GM21825 (cell line): ENCODE measurements around the gene THSD4.

ENCODE experiments used
- ATAC-seq: cut with Tn5 transposase; IDR thresholded peaks from one replicate; pipeline ENCODE4 v1.9.1; 2021; ENCODE audit warnings: mild to moderate bottlenecking, moderate library complexity; ENCODE audit not compliant: unreplicated experiment

Gene THSD4

DNA sequence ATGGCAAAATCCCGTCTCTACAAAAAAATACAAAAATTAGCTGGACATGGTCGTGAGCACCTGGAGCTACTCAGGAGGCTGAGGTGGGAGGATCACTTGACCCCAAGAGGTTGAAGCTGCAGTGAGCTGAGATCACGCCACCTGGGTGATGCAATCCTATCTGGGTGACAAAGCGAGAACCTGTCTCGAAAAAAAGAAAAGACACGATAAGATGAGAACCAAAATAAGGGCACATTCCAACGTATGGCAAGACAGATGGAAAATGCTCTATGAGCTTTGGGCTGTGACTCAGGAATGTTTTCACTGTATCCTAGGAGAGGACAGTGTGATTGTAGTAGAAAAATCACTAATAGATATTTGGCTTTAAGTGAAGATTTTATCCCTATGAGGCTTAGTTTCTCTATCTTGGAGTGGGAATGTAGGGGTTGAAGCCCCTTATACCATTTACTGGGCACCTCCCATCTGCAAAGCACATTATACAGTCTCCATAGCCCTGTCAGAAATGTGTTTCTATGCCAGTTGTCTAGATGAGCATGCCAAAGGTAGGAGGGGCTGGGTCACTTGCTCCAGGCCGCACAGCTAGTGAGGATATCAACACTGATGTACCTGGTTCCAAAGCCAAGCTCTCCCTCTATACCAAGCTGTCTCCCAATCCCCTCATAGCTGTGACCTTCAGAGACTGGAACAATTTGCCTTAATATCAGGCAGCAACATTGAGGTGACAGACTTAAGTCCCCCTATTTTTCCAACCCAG lies 641.5 kb downstream of the THSD4 start:
- no peak for ATAC-seq

DNA sequence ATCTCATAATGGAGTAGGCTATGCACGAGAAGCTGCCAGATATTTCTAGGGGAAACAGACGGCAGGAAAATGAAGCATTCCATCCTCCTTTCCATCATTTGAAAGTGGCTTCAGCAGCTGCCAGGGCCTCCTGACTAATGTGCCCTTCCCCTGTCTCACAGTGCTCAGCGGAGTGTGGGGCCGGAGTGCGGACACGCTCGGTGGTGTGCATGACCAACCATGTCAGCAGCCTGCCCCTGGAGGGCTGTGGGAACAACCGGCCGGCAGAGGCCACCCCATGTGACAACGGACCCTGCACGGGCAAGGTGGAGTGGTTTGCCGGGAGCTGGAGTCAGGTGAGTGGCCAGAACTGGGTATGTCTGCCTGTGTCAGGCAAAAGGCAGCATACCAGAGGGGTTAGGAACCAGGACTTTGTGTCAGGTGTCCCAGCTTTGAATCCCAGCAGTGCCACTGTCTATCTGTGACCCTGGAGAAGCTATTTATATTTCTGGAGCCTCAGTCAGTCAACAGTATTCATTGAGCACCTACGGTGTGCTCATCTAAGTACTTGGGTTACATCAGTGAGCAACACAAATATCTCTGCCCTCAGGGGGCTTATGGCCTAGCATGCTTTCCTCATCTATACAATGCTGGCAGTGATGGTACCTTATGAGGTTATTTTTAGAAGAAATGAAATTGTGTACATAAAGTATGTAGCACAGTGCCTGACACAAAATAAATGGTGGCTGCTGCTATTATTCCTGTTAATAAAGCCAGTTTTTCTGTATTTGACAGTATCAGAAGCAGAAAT lies 642.7 kb downstream of the THSD4 start:
- ATAC-seq, result no peak

DNA sequence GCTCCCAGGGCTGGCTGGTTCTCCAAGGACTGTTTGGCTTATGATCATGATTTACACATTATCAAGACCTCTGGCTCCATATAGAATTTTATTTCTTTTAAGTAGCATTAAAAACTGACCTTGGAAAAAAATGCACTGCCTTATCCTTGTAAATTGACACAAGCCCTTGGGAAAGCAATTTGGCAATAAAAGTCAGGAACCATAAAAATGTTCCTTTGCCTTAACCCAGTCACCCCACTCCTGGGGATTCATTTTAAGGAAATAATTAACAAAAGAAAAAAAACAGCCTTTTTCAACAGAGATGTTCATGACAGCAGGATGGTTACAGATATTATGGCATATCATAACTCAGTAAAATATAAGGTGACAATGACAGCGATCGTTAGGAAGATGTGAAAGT lies 643.4 kb downstream of the THSD4 start:
- ATAC-seq, result no peak

DNA sequence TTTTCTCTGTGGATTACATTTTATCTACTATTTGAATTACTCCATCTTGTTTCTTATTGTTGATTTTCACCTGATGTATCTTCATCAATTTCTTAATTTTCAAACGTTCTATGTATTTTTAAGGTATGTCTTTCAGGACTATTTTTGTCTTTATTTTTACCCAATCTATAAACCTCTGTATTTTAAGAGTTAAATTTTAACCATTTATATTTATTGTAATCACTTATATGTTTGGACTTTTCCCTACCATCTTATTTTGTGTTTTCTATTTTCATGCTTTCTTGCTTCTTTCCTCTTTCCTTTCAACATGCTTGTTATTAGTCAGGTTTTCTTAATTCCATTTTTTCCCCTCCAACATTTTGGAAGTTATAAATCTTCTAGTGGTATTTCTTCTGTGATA lies 645.6 kb downstream of the THSD4 start:
- ATAC-seq, result no peak

DNA sequence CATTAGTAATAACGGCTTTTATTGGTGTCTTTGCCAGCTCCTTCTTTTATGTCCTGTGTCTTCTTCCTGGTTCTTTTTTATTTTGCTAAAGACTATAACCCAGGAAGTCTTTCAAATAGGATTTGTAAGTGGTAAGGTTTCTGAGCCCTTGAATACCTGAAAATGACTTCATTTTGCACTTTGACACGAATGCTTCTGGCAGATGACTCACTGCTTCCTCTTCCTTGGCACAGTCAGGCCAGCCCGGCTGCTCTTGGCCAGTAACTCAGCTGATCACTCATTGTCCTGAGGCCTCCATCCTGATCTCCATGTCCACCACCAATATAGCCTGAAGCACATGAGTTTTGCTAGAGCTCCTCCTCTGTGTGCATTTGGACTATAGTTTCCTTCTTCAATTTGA lies 646.4 kb downstream of the THSD4 start:
- no peak for ATAC-seq

DNA sequence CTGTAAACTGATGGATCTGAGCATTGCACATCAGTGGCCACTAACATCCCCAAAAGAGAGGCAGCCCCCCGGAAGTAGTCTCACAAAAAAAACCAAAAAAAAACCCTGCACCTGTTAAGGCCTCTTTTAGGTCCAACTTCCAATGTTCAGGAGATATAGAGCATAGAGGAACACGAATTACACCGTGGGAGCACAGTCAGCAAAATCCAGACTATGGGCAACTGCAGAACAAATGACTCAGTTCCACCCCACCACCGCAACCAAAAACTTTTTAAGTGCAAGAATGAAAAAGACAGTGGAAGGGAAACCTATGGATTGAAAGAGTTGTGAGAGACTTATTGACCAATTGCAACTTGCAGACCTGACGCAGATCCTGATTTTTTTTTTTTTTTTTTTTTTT lies 652.9 kb downstream of the THSD4 start:
- no peak for ATAC-seq

DNA sequence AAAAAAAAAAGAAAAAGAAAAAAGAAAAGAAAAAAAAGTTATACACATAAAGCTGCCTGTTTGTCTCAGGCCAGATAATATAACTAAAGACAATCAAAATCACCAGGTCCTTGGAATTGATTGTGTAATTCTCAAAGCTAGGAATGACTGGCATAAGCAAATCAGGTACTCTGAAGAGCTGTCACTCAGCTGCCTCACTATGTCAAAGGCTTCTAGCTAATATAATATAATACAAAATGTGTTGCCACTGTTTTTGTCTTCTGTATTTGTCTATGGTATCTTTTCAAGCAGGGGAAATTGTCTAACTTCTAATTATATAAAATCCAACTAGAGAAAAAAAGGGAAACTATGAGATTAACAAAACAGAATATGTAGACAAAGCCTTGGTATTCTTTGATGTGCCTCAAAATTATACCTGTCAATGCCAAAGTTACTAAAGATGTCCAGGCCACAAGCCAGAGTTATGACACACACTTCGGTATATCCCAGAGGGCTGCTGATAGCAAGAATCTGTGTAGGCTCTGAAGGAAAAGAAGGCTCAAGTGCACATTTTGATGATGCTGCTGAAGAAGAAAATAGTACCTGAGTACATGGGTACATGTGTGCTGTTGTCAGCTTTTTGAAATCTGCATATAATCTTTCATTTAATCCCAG lies 658.1 kb downstream of the THSD4 start:
- no peak for ATAC-seq

DNA sequence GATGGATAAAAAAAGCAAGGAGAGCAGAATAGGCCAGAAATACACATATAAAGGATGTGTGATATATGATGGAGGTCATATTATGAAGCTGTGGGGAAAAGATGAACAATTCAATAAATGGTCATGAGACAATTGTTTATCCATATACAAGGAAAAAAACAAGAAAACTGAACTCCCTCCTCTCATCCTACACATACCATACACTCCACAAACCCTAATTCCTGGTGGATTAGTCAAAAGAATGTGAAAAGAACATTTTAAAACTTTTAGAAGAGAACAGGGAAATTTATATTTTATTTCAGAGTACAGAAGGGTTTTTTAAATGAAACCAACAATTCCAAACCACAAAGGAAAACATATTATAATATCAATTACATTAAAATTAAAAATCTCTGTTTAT lies 660.6 kb downstream of the THSD4 start:
- ATAC-seq, result no peak

DNA sequence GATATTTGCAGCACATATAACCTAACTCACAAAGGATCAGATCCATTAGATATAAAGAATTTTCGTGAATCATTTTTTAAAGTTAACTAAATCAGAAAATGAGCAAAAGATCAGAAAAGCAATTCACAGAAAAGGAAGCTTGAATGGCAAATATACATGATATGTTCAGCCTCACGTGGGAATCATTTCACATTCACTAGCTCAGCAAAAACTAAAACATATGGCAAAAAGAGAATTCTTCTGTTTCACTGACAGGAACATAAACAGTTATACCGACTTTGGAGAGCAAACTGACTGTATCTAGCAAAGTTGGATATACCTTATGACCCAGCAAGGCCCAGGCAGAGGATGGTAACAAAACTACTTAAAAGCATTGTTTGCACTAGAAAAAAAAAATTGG lies 661.0 kb downstream of the THSD4 start:
- ATAC-seq, result no peak

DNA sequence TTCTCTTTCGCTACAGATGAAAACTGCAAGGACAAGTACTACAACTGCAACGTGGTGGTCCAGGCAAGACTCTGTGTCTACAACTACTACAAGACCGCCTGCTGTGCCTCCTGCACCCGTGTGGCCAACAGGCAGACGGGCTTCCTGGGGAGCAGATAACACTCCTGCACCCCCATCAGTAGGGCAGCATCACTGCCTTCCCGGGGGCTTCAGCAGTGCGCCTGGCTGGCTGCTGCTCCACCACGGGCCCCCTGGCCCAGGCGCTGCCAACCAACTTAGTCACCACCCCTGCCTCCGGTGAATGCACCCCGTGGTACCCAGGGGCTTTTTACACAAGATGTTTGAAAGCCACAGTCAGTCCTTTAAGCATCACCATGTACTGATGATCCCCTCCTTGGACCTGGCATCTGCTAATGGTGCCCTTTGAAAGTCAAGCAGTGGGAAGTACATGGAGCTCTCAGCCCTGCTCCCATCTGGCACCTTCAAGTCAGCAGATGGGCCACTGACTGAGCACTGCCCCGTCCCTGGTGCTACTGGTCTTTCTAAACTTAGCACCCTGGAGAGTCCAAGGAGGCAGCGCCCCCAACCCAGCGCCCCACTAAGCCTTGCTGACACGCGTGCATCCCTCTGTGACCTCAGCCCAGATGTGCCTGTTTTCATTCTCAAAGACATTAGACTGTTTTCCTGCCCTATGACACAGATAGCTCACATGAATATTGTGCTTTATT lies 662.1 kb downstream of the THSD4 start:
- no peak for ATAC-seq

DNA sequence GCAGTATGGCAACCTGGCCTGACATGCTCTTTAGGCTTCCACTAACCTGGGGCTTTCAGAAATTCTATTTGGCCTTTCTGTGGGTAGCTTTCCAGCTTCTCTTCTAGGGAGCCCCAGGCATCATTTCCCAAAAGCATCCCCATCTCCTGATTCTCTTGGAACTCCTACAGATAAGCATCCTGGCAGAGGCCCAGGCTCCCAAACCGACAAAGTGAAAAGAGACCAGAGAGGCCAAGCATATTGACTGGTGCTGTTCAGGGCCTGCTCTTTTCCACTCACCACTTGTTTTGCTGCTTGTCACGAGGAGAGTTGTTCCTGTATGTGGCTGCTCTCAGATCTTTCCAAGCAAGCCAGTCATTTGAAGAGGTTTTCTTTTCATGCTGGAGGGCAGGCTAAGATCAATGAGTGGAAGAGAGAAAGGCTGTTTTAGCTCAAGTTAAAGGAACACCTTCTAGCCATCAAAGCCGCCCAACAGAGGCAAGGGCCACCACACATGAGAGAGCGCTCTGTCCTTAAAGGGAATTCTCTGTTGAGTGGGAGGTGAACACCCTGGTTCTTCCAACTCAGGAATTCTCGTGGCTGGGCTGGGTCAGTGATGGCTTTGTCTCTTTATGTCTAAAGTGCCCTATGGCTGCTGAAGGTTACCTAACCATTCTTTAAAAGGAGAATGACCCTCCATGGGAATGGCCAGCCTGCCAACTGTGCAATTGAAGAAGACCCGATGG lies 664.0 kb downstream of the THSD4 start:
- no peak for ATAC-seq

DNA sequence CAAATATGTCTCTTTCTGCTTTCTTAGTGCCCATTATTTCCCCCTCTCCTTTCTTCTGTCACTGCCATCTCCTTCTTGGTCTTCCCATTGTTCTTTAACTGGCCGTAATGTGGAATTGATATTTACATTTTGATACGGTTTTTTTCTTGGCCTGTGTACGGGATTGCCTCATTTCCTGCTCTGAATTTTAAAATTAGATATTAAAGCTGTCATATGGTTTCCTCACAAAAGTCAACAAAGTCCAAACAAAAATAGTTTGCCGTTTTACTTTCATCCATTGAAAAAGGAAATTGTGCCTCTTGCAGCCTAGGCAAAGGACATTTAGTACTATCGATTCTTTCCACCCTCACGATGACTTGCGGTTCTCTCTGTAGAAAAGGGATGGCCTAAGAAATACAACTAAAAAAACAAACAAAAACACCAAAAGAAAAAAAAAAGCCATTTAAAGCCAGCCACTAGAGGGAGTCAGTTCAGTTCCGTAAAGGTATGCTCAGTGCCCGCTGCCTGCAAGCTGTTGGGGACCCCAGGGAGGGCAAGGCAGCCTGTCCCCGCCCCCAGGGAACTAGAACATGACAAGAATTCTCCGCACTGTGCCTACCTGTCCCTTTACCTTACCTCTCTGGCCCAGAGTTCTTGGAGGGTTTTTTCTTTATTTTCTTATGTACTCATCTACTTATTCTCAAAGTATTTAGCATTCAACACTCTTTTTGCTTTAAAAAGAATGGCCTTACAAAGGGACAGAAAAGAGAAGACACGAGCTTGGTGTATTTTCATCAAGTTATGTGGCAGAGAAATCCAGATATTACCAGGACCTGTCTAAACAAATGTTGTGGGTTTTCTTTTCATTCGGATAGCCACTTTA lies 665.1 kb downstream of the THSD4 start:
- no peak for ATAC-seq

DNA sequence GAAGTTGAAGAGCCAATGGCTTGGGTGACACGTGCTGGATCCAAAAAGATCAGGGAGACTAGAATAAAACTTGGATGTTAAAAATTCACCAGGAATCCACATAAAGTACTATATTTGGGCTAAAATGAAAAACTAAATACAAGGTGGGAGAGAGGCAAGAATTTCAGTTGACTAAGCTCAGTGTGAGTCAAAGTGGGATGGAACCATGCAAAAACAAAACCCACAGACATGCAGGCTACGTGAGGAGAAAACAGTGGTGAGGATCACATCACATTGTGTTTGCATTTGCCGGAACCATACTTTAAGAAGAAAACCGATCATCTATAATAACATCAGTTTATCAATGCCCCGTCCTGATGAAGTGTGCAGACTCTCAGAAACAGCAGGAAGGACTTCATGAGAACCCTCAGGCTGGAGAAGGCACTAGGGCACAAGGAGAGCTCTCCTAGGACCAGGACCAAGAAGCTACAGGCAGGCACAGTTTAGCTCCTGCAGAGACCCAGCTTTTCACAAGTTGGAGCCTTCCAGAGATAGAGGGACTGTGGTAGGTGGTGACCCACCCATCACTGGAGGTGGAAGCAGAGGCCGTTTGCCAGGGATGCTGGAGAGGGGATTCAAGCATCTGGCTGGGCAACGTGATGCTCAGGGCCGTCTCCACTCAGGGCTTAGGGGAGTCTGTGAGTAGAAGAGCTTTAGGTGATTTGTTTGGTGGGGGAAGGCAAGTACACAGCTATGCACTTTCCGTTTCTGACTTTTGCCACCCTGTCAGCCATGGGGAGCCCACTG lies 666.1 kb downstream of the THSD4 start:
- no peak for ATAC-seq

DNA sequence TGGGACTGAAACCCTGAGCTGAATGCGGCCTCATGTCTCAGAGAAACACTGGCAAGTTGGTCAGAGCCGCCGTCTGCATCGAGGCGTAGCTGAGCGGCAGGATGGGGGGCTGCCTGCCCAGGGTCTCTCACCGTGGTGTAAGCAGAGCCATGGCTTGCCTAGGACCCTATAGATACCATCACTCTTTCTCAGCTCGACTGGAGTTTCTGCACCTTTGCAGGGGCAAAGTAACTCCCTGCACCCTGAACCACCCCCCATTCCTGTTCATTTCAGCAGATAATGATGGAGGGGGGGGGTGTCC lies 666.6 kb downstream of the THSD4 start:
- no peak for ATAC-seq

DNA sequence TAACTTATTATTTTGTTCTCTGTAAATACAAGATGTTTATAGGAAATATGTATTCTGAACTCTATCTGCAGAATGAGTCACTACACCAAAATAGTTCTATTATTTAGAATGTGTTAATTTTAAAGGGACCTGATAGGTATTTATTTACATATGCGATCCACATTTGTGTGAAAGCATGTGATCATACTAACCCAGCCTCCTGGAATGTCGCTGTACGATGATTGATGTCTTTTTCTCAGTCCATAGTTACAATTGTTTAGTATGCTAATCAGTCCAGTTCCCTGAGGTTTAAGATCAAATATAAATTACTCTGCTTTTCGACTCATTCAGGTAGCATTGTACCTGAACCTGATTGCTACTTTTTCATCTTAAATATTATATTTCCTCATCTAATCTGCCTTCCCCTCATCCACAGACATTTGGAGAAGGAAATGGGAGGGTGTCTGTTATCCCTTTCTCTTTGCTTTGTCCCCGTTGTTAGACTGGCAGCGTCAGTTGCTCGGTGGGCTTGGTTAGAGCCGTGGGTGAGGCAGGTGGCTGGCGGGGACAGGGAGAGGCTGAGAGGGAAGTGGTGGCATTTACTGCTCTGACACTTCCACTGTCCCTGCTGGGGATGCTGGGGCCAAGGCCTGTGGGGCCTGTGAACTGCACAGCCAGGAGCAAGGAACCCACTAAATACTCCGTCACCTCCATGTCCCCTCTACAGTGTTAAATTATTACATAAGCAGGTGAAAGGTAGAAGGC lies 667.3 kb downstream of the THSD4 start:
- no peak for ATAC-seq

DNA sequence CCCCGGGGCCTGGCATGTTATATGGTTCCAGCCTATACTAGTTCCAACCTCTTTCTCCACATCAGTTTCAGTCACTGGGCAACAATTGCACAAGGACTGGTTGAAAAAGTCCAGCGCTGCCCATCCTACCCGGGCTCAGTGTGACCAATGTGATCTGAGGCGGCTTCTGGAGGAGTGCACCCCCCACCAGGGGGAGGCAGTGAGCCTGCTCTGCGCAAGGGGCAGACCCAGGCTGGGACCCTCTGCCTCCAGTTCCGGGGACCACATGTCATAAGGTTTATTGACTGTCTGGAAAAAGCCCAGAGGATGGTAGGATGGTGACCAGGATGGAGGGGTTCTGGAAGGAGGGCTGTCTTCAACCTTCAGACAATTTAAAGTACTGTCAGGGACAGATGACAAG lies 669.4 kb downstream of the THSD4 start:
- ATAC-seq, result no peak

DNA sequence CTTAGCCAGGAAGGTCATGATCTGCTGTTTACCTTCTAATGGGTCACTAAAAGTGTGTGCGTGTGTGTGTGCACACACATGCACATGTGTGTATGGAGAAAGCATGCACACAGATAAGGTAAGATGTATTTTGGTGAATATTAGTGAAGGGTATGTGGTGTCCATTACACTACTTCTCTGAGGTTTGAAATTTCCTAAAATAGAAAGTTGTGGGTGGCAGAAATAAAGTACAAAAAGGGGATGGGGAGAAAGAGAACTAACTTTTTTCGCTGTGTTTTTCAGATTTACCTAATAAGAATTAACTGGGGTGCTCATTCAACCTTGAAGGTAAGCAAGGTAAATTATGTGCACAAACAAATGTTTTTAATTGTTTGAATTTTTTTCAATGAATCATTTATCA lies 670.7 kb downstream of the THSD4 start:
- no peak for ATAC-seq

DNA sequence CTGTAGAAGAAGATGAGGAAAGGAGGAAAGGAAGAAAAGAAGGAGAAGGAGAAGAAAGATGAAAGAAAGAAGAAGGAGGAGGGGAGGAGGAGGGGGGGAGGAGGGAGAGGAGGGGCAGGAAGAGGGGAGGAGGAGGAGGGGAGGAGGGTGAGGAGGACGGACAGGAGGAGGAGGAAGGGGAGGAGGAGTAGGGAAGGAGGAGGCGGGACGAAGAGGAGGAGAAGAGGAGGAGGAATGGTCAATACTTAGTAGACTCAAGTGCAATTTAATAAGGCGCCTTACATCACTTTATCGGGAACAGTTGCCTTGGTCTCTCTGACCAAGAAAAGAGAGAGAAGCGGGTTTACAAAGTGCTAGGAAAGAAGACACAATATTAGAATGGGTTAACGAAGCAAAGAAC lies 671.4 kb downstream of the THSD4 start:
- ATAC-seq, result no peak
